ENCODE measurements around the gene POU2F1. TPM values are rescaled to one million over a fixed set of nuclear protein-coding genes. Genes with fewer than 3 reads are reported as not detected.
"Not testable (repeated sequence)": the region's sequence is repeated elsewhere in the genome, so short reads cannot be mapped to it uniquely, and the experiment has no call there.

POU2F1 gene
- total RNA-seq, 5 donors from 2014 or later (not counting 1 experiment from before 2014, with no cell fraction given): 15.1 to 34.5 (median 22.6) TPM

DNA sequence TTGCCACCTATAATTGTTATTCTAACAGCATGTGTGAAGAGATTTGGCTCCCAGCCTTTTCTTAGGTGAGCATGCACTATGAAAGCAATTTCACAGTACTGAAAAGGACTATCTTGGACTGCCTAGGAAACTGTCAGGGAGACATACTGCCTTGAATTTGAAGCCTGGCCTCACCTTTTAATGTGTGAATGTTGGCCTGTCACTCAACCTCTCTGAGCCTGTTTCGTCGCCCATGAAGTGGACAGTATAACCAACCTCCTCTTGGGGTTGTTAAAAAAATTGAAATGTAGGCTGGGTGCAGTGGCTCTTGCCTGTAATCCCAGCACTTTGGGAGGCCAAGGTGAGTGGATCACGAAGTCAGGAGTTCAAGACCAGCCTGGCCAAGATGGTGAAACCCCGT lies 20.4 kb upstream of the POU2F1 start:
- no peaks in the 10 kb centered on the region for H3K4me1 Mint-ChIP-seq
- Histone ChIP-seq H3K4me3 (ENCODE audit: control insufficient read depth in 1 of 2, extremely low read depth in 1 of 2, low read length in 1 of 2) (no peak overlapping the region), H3K4me1 (ENCODE audit: control insufficient read depth in 1 of 2, extremely low read depth in 1 of 2, insufficient read depth in 2 of 2, low read length in 2 of 2) (no peaks in the 10 kb centered on the region), H3K36me3 (ENCODE audit: control insufficient read depth in 2 of 2, extremely low read depth in 1 of 2, insufficient read depth in 1 of 2, low read length in 1 of 2) (no peaks in the 10 kb centered on the region), H3K27ac (ENCODE audit: low read length) (no peak overlapping the region), H3K27me3 (replicated peaks in 1 of 2; ENCODE audit: control insufficient read depth in 2 of 2, extremely low read depth in 1 of 2, insufficient read depth in 2 of 2, low read length in 1 of 2) (no peaks in the 10 kb centered on the region), H3K9me3 (no peaks in the 10 kb centered on the region)
- H3K9me3 Mint-ChIP-seq: no peaks in the 10 kb centered on the region
- CTCF ChIA-PET: no interaction called here
- H3K36me3 Mint-ChIP-seq: peaks cover under 1% of the 10 kb centered on the region
- WGBS (ENCODE audit: insufficient coverage): 94% methylated on average over 2 of the region's 4 CpGs
- no peak for DNase-seq
- H3K4me3 Mint-ChIP-seq: no peak overlapping the region
- POLR2A ChIA-PET: interaction anchor here in 1 of 2 donors (0.7 kb wide), 1 partner anchor 30 kb away, joined by 5 read pairs; no protein-coding TSS in a partner anchor
- no peak for ATAC-seq (replicated peaks in 1 of 4)
- H3K27me3 Mint-ChIP-seq: no peaks in the 10 kb centered on the region
- no peak overlapping the region for H3K27ac Mint-ChIP-seq

DNA sequence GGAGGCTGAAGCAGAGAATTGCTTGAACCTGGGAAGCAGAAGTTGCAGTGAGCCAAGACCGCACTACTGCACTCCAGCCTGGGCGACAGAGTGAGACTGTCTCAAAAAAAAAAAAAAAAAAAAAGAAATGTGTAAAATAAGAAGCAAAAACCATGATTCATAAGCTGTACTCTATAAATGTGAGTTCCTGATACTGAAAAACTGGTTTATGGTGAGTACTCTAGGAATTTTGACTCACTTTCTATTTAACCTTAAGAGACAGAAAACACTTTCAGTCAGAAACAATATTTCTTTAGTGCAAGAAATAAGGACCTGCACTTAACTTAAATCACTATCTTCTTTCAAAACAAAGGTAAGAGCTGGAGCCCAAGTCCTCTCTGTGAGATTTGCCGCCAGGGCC lies 19.9 kb upstream of the POU2F1 start:
- ChIA-PET CTCF (interaction anchor here in 1 of 2 donors (0.6 kb wide), 1 partner anchor 291 kb away, joined by 3 read pairs; no protein-coding TSS in a partner anchor), POLR2A (interaction anchor here in 1 of 2 donors (0.7 kb wide), 1 partner anchor 29 kb away, joined by 5 read pairs; no protein-coding TSS in a partner anchor)
- no peaks in the 10 kb centered on the region for H3K9me3 ChIP-seq
- no peak overlapping the region for H3K27ac ChIP-seq (ENCODE audit: low read length)
- H3K27me3 ChIP-seq (replicated peaks in 1 of 2; ENCODE audit: control insufficient read depth in 2 of 2, extremely low read depth in 1 of 2, insufficient read depth in 2 of 2, low read length in 1 of 2): no peaks in the 10 kb centered on the region
- no CpG with 5 or more reads among the region's 3 CpGs for WGBS (ENCODE audit: insufficient coverage)
- no peaks in the 10 kb centered on the region for H3K27me3 Mint-ChIP-seq
- DNase-seq (no peak), ATAC-seq (replicated peaks in 1 of 4) (no peak)
- no peaks in the 10 kb centered on the region for H3K36me3 ChIP-seq (ENCODE audit: control insufficient read depth in 2 of 2, extremely low read depth in 1 of 2, insufficient read depth in 1 of 2, low read length in 1 of 2)
- no peak overlapping the region for H3K4me3 Mint-ChIP-seq
- peaks cover 4% of the 10 kb centered on the region for H3K36me3 Mint-ChIP-seq
- no peak overlapping the region for H3K27ac Mint-ChIP-seq
- H3K4me1 Mint-ChIP-seq: no peaks in the 10 kb centered on the region
- no peaks in the 10 kb centered on the region for H3K9me3 Mint-ChIP-seq
- H3K4me3 ChIP-seq (ENCODE audit: control insufficient read depth in 1 of 2, extremely low read depth in 1 of 2, low read length in 1 of 2): no peak overlapping the region
- H3K4me1 ChIP-seq (ENCODE audit: control insufficient read depth in 1 of 2, extremely low read depth in 1 of 2, insufficient read depth in 2 of 2, low read length in 2 of 2): no peaks in the 10 kb centered on the region

DNA sequence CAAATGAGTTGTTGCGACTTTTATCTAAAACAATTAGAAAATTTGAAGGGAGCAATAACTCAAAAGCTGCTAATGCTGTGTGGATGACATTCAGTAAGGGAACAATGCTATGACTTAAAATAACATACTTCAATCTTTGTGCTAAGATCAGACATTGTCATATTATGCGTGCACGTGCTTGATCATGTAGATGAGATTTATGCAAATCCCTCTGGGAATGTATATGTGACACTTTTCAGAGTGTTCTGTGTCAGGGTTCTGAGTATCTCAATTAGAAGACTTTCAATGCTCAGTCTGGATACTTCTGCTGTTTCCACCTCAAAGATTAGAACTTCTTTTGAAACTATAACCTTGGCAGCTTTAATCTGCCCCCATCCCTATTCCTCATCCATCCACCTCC lies 18.6 kb upstream of the POU2F1 start:
- Mint-ChIP-seq H3K4me1 (no peaks in the 10 kb centered on the region), H3K9me3 (no peaks in the 10 kb centered on the region), H3K36me3 (peaks cover 4% of the 10 kb centered on the region), H3K27ac (no peak overlapping the region), H3K4me3 (no peak overlapping the region), H3K27me3 (no peaks in the 10 kb centered on the region)
- Histone ChIP-seq H3K4me1 (ENCODE audit: control insufficient read depth in 1 of 2, extremely low read depth in 1 of 2, insufficient read depth in 2 of 2, low read length in 2 of 2) (no peaks in the 10 kb centered on the region), H3K9me3 (no peaks in the 10 kb centered on the region), H3K27ac (ENCODE audit: low read length) (no peak overlapping the region), H3K4me3 (ENCODE audit: control insufficient read depth in 1 of 2, extremely low read depth in 1 of 2, low read length in 1 of 2) (no peak overlapping the region), H3K36me3 (ENCODE audit: control insufficient read depth in 2 of 2, extremely low read depth in 1 of 2, insufficient read depth in 1 of 2, low read length in 1 of 2) (no peaks in the 10 kb centered on the region), H3K27me3 (replicated peaks in 1 of 2; ENCODE audit: control insufficient read depth in 2 of 2, extremely low read depth in 1 of 2, insufficient read depth in 2 of 2, low read length in 1 of 2) (no peaks in the 10 kb centered on the region)
- DNase-seq (no peak), ATAC-seq (replicated peaks in 1 of 4) (no peak)
- ChIA-PET CTCF (no interaction called here), POLR2A (interaction anchor here in 1 of 2 donors (0.7 kb wide), 1 partner anchor 224 kb away, joined by 8 read pairs; no protein-coding TSS in a partner anchor)
- no CpG with 5 or more reads among the region's 3 CpGs for WGBS (ENCODE audit: insufficient coverage)

DNA sequence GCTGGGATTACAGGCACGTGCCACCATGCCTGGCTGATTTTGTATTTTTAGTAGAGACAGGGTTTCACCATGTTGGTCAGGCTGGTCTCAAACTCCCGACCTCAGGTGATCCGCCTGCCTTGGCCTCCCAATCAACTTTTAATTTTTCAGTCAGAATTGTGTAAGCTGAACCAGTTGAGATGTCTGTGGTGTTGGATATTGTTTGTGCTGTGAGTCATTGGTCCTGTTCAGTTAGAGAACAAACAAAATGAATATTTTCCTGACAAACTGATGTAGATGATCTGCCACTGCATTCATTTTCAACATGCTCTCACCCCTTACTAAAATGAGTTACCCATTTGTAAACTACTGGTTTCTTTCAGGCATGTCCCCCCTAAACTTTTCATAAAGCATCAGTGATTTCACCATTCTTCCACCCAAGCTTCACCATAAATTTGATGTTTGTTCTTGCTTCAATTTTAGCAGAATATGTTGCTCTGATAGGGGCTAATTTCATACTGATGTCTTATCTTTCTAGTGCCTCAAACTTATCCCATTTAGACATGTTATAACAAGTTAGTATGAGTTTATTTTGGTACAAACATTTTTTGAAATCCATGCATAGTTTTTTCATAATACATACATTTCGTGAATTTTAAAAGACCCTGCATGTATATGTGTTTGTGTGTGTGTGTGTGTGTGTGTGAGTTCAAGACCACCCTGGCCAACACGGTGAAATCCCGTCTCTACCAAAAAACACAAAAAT lies 15.2 kb upstream of the POU2F1 start:
- H3K4me1 ChIP-seq (ENCODE audit: control insufficient read depth in 1 of 2, extremely low read depth in 1 of 2, insufficient read depth in 2 of 2, low read length in 2 of 2); H3K27me3 ChIP-seq (replicated peaks in 1 of 2; ENCODE audit: control insufficient read depth in 2 of 2, extremely low read depth in 1 of 2, insufficient read depth in 2 of 2, low read length in 1 of 2); H3K4me1 Mint-ChIP-seq; H3K4me3 Mint-ChIP-seq; H3K27ac ChIP-seq (ENCODE audit: low read length); H3K27me3 Mint-ChIP-seq; H3K4me3 ChIP-seq (ENCODE audit: control insufficient read depth in 1 of 2, extremely low read depth in 1 of 2, low read length in 1 of 2); H3K27ac Mint-ChIP-seq; POLR2A ChIA-PET; H3K36me3 ChIP-seq (ENCODE audit: control insufficient read depth in 2 of 2, extremely low read depth in 1 of 2, insufficient read depth in 1 of 2, low read length in 1 of 2); ATAC-seq (replicated peaks in 1 of 4); DNase-seq; H3K36me3 Mint-ChIP-seq; H3K9me3 ChIP-seq: not testable (repeated sequence)
- H3K9me3 Mint-ChIP-seq: peaks cover 12 to 21% (median 13%) of the 10 kb centered on the region in 3 donors
- no CpG with 5 or more reads among the region's 6 CpGs for WGBS (ENCODE audit: insufficient coverage)
- CTCF ChIA-PET: interaction anchor here in 1 of 2 donors (0.6 to 1.4 kb wide), 2 partner anchors 15 kb away, joined by 4 to 7 read pairs; partner anchors contain the start of gene POU2F1

DNA sequence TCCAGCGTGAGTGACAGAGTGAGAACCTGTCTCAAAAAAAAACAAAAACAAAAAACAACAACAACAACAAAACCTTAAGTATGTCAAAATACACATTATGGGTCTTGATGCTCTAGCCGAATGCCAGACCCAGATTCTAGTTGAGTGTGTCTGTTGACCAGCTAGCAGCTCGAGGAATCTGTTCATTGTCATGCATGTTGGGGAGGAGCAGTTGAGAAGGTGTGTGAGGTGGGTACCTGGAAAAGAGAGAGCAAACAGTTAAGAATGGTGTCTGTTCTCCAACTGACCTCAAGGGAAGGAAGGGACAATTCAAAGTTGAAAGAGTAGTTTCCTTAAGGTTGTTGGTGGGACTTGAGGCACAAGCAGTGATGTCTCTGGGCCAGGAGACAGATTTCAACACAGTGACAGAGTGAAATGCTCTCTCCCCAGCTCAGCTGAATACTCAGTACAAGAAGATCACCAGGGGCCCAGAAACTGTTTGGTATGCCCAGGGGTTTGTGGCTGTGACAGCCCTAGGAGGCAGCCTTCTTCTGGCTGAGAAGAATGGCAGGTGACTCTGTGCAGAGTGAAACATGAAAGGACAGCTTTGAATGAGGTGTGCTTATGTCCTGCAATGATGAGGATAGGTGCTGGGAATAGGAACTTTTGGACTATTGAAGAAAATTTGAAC lies 14.4 kb upstream of the POU2F1 start:
- POLR2A ChIA-PET: no interaction called here
- Mint-ChIP-seq H3K4me3 (no peak overlapping the region), H3K27me3 (no peaks in the 10 kb centered on the region), H3K4me1 (peaks cover 0 to 2% (median 0%) of the 10 kb centered on the region in 3 donors), H3K9me3 (peaks cover 12 to 21% (median 13%) of the 10 kb centered on the region in 3 donors), H3K36me3 (peaks cover 9% of the 10 kb centered on the region), H3K27ac (no peak overlapping the region)
- DNase-seq: no peak
- Histone ChIP-seq H3K27me3 (replicated peaks in 1 of 2; ENCODE audit: control insufficient read depth in 2 of 2, extremely low read depth in 1 of 2, insufficient read depth in 2 of 2, low read length in 1 of 2) (no peaks in the 10 kb centered on the region), H3K4me3 (ENCODE audit: control insufficient read depth in 1 of 2, extremely low read depth in 1 of 2, low read length in 1 of 2) (no peak overlapping the region), H3K36me3 (ENCODE audit: control insufficient read depth in 2 of 2, extremely low read depth in 1 of 2, insufficient read depth in 1 of 2, low read length in 1 of 2) (no peaks in the 10 kb centered on the region), H3K27ac (ENCODE audit: low read length) (no peak overlapping the region), H3K4me1 (ENCODE audit: control insufficient read depth in 1 of 2, extremely low read depth in 1 of 2, insufficient read depth in 2 of 2, low read length in 2 of 2) (peaks cover 0 to 3% of the 10 kb centered on the region in 2 experiments), H3K9me3 (peaks cover 2% of the 10 kb centered on the region)
- WGBS (ENCODE audit: insufficient coverage): 80% methylated on average over 2 of the region's 3 CpGs
- no peak for ATAC-seq (replicated peaks in 1 of 4)
- CTCF ChIA-PET: interaction anchor here (0.6 to 1.4 kb wide), 3 partner anchors 14 to 139 kb away, joined by 3 to 7 read pairs (median 4); partner anchors contain the start of gene POU2F1 (in 1 of the 2)

DNA sequence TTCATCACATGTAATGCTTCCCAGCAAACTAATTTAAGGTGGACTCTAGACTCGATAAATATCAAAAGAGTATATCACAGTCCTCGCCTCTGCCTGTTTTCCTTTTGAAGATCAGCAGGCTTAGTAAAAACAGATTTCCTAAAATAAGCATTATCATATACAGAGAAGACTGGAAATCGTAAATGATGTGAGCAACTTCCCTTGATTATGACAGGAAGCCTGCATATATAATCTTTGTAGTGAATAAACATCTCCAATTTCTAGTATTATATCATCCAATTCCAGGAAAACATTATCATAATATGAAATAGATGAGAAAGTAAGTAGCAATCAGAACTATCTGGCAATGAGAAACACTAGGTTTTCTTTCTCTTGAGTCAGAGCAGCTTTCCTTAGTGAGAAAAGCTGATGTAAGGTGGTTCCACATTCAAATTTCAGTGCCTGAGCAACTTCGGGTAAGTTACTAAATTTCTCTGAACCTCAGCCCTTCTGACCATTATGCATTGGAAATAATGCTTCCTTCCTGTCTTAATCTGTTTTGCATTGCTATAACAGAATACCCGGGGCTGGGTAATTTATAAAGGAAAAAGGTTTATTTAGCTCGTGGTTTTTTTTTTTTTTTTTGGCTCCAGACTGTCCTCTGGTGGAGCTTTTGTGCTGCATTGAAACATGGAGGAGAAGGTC lies 12.6 kb upstream of the POU2F1 start:
- H3K9me3 Mint-ChIP-seq: peaks cover 12 to 21% (median 13%) of the 10 kb centered on the region in 3 donors
- WGBS (ENCODE audit: insufficient coverage): no CpG with 5 or more reads among the region's 6 CpGs
- no peaks in the 10 kb centered on the region for H3K27me3 Mint-ChIP-seq
- H3K4me1 ChIP-seq (ENCODE audit: control insufficient read depth in 1 of 2, extremely low read depth in 1 of 2, insufficient read depth in 2 of 2, low read length in 2 of 2): peaks cover 0 to 3% of the 10 kb centered on the region in 2 experiments
- ChIA-PET CTCF (no interaction called here), POLR2A (interaction anchor here in 1 of 2 donors (0.6 kb wide), 3 partner anchors 12 to 311 kb away, joined by 3 to 9 read pairs (median 3); partner anchors contain the start of gene CD247)
- ATAC-seq (replicated peaks in 1 of 4) (no peak), DNase-seq (no peak)
- H3K27ac ChIP-seq (ENCODE audit: low read length): no peak overlapping the region
- H3K36me3 Mint-ChIP-seq: peaks cover 9% of the 10 kb centered on the region
- H3K4me1 Mint-ChIP-seq: peaks cover 0 to 2% (median 0%) of the 10 kb centered on the region in 3 donors
- H3K27ac Mint-ChIP-seq: no peak overlapping the region
- H3K4me3 Mint-ChIP-seq: no peak overlapping the region
- no peaks in the 10 kb centered on the region for H3K27me3 ChIP-seq (replicated peaks in 1 of 2; ENCODE audit: control insufficient read depth in 2 of 2, extremely low read depth in 1 of 2, insufficient read depth in 2 of 2, low read length in 1 of 2)
- peaks cover 2% of the 10 kb centered on the region for H3K9me3 ChIP-seq
- H3K36me3 ChIP-seq (ENCODE audit: control insufficient read depth in 2 of 2, extremely low read depth in 1 of 2, insufficient read depth in 1 of 2, low read length in 1 of 2): no peaks in the 10 kb centered on the region
- H3K4me3 ChIP-seq (ENCODE audit: control insufficient read depth in 1 of 2, extremely low read depth in 1 of 2, low read length in 1 of 2): no peak overlapping the region

All from T-cell (primary cell).